ENCODE data around the gene HOXC4. TPM values are rescaled to one million over a fixed set of nuclear protein-coding genes. Genes with fewer than 3 reads are reported as not detected.

The HOXC4 gene
- total and polyA plus RNA-seq, 2 donors (not counting 3 experiments of a cell fraction or from before 2014, with no cell fraction given), result 0.06 to 0.58 TPM

DNA sequence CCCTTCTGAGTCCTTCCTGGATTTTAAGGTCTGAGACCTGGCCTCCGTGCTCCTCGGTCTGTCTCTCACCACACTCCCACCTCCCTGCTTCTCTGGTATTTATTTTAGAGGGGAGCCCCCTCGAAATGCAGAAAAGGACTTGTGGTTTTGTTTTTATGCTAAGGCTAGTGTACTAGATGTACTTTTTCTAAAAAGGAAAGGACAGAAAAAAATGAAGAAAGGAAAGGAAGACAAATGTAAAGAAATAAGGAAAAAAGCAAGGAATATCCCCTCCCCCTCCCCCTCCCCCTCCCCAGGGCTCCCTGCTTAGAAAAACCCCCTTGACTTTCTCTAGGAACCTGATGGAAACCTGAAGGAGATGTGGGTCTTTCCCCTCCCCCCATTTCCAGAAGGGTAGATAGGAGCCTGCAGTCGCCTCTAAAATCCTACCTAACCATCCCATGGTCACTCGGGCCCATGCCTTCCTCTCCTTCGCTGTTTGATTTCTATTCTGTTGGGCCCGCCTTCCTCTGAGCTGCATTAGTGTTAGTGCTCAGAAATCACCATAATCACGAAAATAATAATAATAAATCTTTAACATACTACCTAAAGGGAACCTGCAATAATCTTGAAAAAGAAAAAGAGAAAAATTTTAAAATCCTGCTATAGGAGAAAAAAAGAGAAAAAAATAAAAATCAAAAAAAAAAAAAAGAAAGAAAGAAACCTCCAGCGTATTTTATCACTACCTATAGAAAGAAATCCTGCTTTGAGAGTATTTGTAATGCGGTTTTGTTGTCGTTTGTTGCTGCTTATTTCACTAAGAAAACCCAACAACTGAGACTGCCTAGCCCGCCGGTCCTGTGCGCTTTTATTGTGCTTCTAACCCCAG lies 41.7 kb upstream of the HOXC4 start:
- H3K27me3 ChIP-seq (ENCODE audit: control insufficient read depth in 2 of 2, insufficient read depth in 2 of 2, low read length in 2 of 2), result peaks cover 83 to 91% of the 10 kb centered on the region in 2 experiments
- no peak overlapping the region for H3K4me2 ChIP-seq (ENCODE audit: insufficient read depth, low read length)
- POLR2A ChIA-PET, result no interaction called here
- no peak overlapping the region for H3K27ac ChIP-seq (ENCODE audit: insufficient read depth, low read depth, low read length)
- CTCF ChIA-PET, result interaction anchor here (0.6 to 17.0 kb wide), 3 partner anchors 15 to 204 kb away, joined by 3 to 616 read pairs (median 3); partner anchors contain the start of gene SMUG1
- no peaks in the 10 kb centered on the region for H3K9me3 ChIP-seq (replicated peaks; ENCODE audit: control insufficient read depth, insufficient read depth, low read length)
- intact Hi-C loops (cut with micrococcal nuclease) (no loop called here), dilution Hi-C loops (cut with MboI; ENCODE audit: extremely low pct_ligation_motif_present, low sequenced_read_pairs) (no loop called here)
- BruUV-seq (replicated peaks), result no TSS peak
- no peak overlapping the region for H2AFZ ChIP-seq (ENCODE audit: low read depth, low read length)
- H3K4me1 ChIP-seq (ENCODE audit: control insufficient read depth, extremely low read depth, insufficient read depth, low read length), result no peaks in the 10 kb centered on the region
- no peaks in the 10 kb centered on the region for H3K36me3 ChIP-seq (ENCODE audit: control insufficient read depth in 2 of 2, extremely low read depth in 1 of 2, insufficient read depth in 2 of 2, low read length in 2 of 2)
- H4K20me1 ChIP-seq (replicated peaks; ENCODE audit: control insufficient read depth, extremely low read depth, insufficient read depth, low read length), result no peaks in the 10 kb centered on the region
- H3K9ac ChIP-seq (replicated peaks; ENCODE audit: extremely low read depth, insufficient read depth, low read length), result no peak overlapping the region
- TF ChIP-seq EZH2 (IDR thresholded peaks at IDR 0.05; ENCODE audit: borderline replicate concordance, low read depth, low read length, severe bottlenecking) (no peak), GATA2 (IDR thresholded peaks at IDR 0.05; ENCODE audit: insufficient read depth, insufficient read length, low read depth, low read length) (no peak), POLR2AphosphoS5 (IDR thresholded peaks at IDR 0.05; ENCODE audit: insufficient read depth, low read depth, low read length) (no peak), FOS (IDR thresholded peaks at IDR 0.05; ENCODE audit: borderline replicate concordance, insufficient read depth, low read length) (no peak), MYC (IDR thresholded peaks at IDR 0.05; ENCODE audit: low read depth, low read length) (no peak), POLR2A (IDR thresholded peaks at IDR 0.05; ENCODE audit: low read depth, low read length) (no peak), JUN (IDR thresholded peaks at IDR 0.05; ENCODE audit: borderline replicate concordance, insufficient read depth, insufficient read length, low read depth) (no peak)
- TF ChIP-seq, protein P1, sequence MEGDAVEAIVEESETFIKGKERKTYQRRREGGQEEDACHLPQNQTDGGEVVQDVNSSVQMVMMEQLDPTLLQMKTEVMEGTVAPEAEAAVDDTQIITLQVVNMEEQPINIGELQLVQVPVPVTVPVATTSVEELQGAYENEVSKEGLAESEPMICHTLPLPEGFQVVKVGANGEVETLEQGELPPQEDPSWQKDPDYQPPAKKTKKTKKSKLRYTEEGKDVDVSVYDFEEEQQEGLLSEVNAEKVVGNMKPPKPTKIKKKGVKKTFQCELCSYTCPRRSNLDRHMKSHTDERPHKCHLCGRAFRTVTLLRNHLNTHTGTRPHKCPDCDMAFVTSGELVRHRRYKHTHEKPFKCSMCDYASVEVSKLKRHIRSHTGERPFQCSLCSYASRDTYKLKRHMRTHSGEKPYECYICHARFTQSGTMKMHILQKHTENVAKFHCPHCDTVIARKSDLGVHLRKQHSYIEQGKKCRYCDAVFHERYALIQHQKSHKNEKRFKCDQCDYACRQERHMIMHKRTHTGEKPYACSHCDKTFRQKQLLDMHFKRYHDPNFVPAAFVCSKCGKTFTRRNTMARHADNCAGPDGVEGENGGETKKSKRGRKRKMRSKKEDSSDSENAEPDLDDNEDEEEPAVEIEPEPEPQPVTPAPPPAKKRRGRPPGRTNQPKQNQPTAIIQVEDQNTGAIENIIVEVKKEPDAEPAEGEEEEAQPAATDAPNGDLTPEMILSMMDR (IDR thresholded peaks at IDR 0.05; ENCODE audit: extremely low read depth in 1 of 2, insufficient read depth in 1 of 2, low read depth in 1 of 2, low read length in 2 of 2), result no peak
- TF ChIP-seq, protein P2, sequence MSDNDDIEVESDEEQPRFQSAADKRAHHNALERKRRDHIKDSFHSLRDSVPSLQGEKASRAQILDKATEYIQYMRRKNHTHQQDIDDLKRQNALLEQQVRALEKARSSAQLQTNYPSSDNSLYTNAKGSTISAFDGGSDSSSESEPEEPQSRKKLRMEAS (IDR thresholded peaks at IDR 0.05; ENCODE audit: insufficient read depth, insufficient read length), result no peak
- no peaks in the 10 kb centered on the region for H3K9me1 ChIP-seq (replicated peaks; ENCODE audit: control insufficient read depth, extremely low read depth, insufficient read depth, low read length)
- no peaks in the 10 kb centered on the region for H3K79me2 ChIP-seq (ENCODE audit: control insufficient read depth, insufficient read depth, low read length)
- no peak for DNase-seq (ENCODE audit: low read depth, low spot score)
- FAIRE-seq, result no peak
- H3K4me3 ChIP-seq (replicated peaks in 1 of 3; ENCODE audit: insufficient read depth in 1 of 3, low read depth in 1 of 3, low read length in 3 of 3), result no peak overlapping the region
